ENCODE measurements around the gene NPEPL1. TPM values are rescaled to one million over a fixed set of nuclear protein-coding genes. Genes with fewer than 3 reads are reported as not detected.

NPEPL1 gene
- total RNA-seq, 1 experiment from 2014 or later: 23.4 TPM

GRCh38 chr20:58661598-58662473 is 30.8 kb upstream of the NPEPL1 start:
- Mint-ChIP-seq H3K4me3 (ENCODE audit: unreplicated experiment) (no peak overlapping the region), H3K27ac (ENCODE audit: low read depth, unreplicated experiment) (no peak overlapping the region), H3K4me1 (ENCODE audit: insufficient read depth, unreplicated experiment) (peaks cover 11% of the 10 kb centered on the region), H3K9me3 (ENCODE audit: unreplicated experiment) (no peaks in the 10 kb centered on the region), H3K27me3 (ENCODE audit: insufficient read depth, unreplicated experiment) (no peaks in the 10 kb centered on the region), H3K36me3 (ENCODE audit: insufficient read depth, unreplicated experiment) (peaks cover 55% of the 10 kb centered on the region)
- intact Hi-C loops (cut with micrococcal nuclease): no loop called here
- TF ChIP-seq CTCF (IDR thresholded peaks at IDR 0.05; ENCODE audit: unreplicated experiment): no peak
- no peak for DNase-seq (ENCODE audit: unreplicated experiment)
- ChIA-PET POLR2A (interaction anchor here (2.9 kb wide), 1 partner anchor 11 kb away, joined by 33 read pairs; the partner anchor contains the start of gene STX16), CTCF (interaction anchor here (1.6 kb wide), 1 partner anchor 10 kb away, joined by 3 read pairs; the partner anchor contains the start of gene STX16)
- BruUV-seq (replicated peaks): no TSS peak

- peaks cover under 1% of the 10 kb centered on the region for H3K4me1 Mint-ChIP-seq (ENCODE audit: insufficient read depth, unreplicated experiment)
- H3K4me3 Mint-ChIP-seq (ENCODE audit: unreplicated experiment): no peak overlapping the region
- no peak overlapping the region for H3K27ac Mint-ChIP-seq (ENCODE audit: low read depth, unreplicated experiment)
- DNase-seq (ENCODE audit: unreplicated experiment): no peak
- POLR2A ChIA-PET: interaction anchor here (1.2 to 2.1 kb wide), 3 partner anchors 8 to 13 kb away, joined by 4 to 20 read pairs (median 5); partner anchors contain the start of gene STX16
- no peak for TF ChIP-seq CTCF (IDR thresholded peaks at IDR 0.05; ENCODE audit: unreplicated experiment)
- CTCF ChIA-PET: no interaction called here
- no TSS peak for BruUV-seq (replicated peaks)
- no peaks in the 10 kb centered on the region for H3K27me3 Mint-ChIP-seq (ENCODE audit: insufficient read depth, unreplicated experiment)
- intact Hi-C loops (cut with micrococcal nuclease): no loop called here
- H3K9me3 Mint-ChIP-seq (ENCODE audit: unreplicated experiment): no peaks in the 10 kb centered on the region
- H3K36me3 Mint-ChIP-seq (ENCODE audit: insufficient read depth, unreplicated experiment): peaks cover 65% of the 10 kb centered on the region
These were observed 28.3 kb upstream of the NPEPL1 start for GRCh38 chr20:58664331-58664730.

GRCh38 chr20:58664883-58665282 is 27.7 kb upstream of the NPEPL1 start:
- no peak for TF ChIP-seq CTCF (IDR thresholded peaks at IDR 0.05; ENCODE audit: unreplicated experiment)
- H3K36me3 Mint-ChIP-seq (ENCODE audit: insufficient read depth, unreplicated experiment): peaks cover 66% of the 10 kb centered on the region
- no peaks in the 10 kb centered on the region for H3K4me1 Mint-ChIP-seq (ENCODE audit: insufficient read depth, unreplicated experiment)
- no peak overlapping the region for H3K4me3 Mint-ChIP-seq (ENCODE audit: unreplicated experiment)
- peak overlapping the region; percentile 16 for H3K27ac Mint-ChIP-seq (ENCODE audit: low read depth, unreplicated experiment)
- H3K27me3 Mint-ChIP-seq (ENCODE audit: insufficient read depth, unreplicated experiment): no peaks in the 10 kb centered on the region
- intact Hi-C loops (cut with micrococcal nuclease): no loop called here
- ChIA-PET POLR2A (interaction anchor here (1.5 to 2.1 kb wide), 2 partner anchors 8 to 13 kb away, joined by 4 to 20 read pairs; partner anchors contain the start of gene STX16), CTCF (no interaction called here)
- DNase-seq (ENCODE audit: unreplicated experiment): no peak
- no peaks in the 10 kb centered on the region for H3K9me3 Mint-ChIP-seq (ENCODE audit: unreplicated experiment)
- no TSS peak for BruUV-seq (replicated peaks)

GRCh38 chr20:58665606-58666005 is 27.0 kb upstream of the NPEPL1 start:
- Mint-ChIP-seq H3K36me3 (ENCODE audit: insufficient read depth, unreplicated experiment) (peaks cover 63% of the 10 kb centered on the region), H3K4me1 (ENCODE audit: insufficient read depth, unreplicated experiment) (no peaks in the 10 kb centered on the region), H3K4me3 (ENCODE audit: unreplicated experiment) (no peak overlapping the region), H3K27ac (ENCODE audit: low read depth, unreplicated experiment) (peak overlapping the region; percentile 16), H3K9me3 (ENCODE audit: unreplicated experiment) (no peaks in the 10 kb centered on the region), H3K27me3 (ENCODE audit: insufficient read depth, unreplicated experiment) (no peaks in the 10 kb centered on the region)
- DNase-seq (ENCODE audit: unreplicated experiment): no peak
- intact Hi-C loops (cut with micrococcal nuclease): no loop called here
- TF ChIP-seq CTCF (IDR thresholded peaks at IDR 0.05; ENCODE audit: unreplicated experiment): no peak
- ChIA-PET POLR2A (no interaction called here), CTCF (interaction anchor here (0.7 to 0.9 kb wide), 2 partner anchors 455 to 534 kb away, joined by 4 to 7 read pairs; no protein-coding TSS in a partner anchor)
- BruUV-seq (replicated peaks): no TSS peak

Data from MCF 10A (cell line).